Aorta (tissue), 5 donors: Measurements from ENCODE around the gene GPR146. TPM values are rescaled to one million over a fixed set of nuclear protein-coding genes. Genes with fewer than 3 reads are reported as not detected.

Source experiments
- ATAC-seq: fragments of 200-7000 bp; cut with Tn5 transposase; one replicate; pipeline ENCODE4 v1.9.1; 2022; ENCODE audit warnings: moderate library complexity; ENCODE audit not compliant: low FRiP score
- DNase-seq, 2 donors: peaks; one replicate each; pipeline ENCODE4 v3.0.0-alpha.2; 2020
- H3K27ac ChIP-seq, 2 donors: one replicate each; pipeline ENCODE4 v1.5.1; 2013; ENCODE audit warnings: low read length in 2 of 2, mild to moderate bottlenecking in 2 of 2, moderate library complexity in 2 of 2, control low read depth in 1 of 2, inconsistent platforms in 1 of 2, low read depth in 1 of 2
- H3K27me3 ChIP-seq, 2 donors: one replicate each; pipeline ENCODE4 v1.6.1; 2013; ENCODE audit warnings: control low read depth in 1 of 2, low read length in 1 of 2, mild to moderate bottlenecking in 1 of 2, moderate library complexity in 1 of 2; ENCODE audit not compliant: insufficient read depth in 2 of 2, control insufficient read depth in 1 of 2
- H3K36me3 ChIP-seq, 2 donors: one replicate each; pipeline ENCODE4 v1.6.1; 2013; ENCODE audit warnings: control low read depth in 1 of 2, low read length in 1 of 2, mild to moderate bottlenecking in 1 of 2; ENCODE audit not compliant: insufficient read depth in 2 of 2, control insufficient read depth in 1 of 2
- H3K4me1 ChIP-seq, 2 donors: one replicate each; pipeline ENCODE4 v1.6.1; 2013; ENCODE audit warnings: low read length in 2 of 2, control low read depth in 1 of 2, mild to moderate bottlenecking in 1 of 2, moderate library complexity in 1 of 2; ENCODE audit not compliant: insufficient read depth in 2 of 2, control insufficient read depth in 1 of 2
- H3K4me3 ChIP-seq, 2 donors: one replicate each; pipeline ENCODE4 v1.5.1; 2013; ENCODE audit warnings: low read length in 2 of 2, control low read depth in 1 of 2, mild to moderate bottlenecking in 1 of 2
- H3K9me3 ChIP-seq: one replicate; pipeline ENCODE4 v1.6.1; 2013; ENCODE audit warnings: mild to moderate bottlenecking, low read length; ENCODE audit not compliant: control insufficient read depth
- WGBS, 2 donors: extraction: QIAGEN DNeasy Blood & Tissue Kit; methylation state at CpG; one replicate each; pipeline ENCODE4 v1.1.7; 2013; 5-methylcytosine and 5-hydroxymethylcytosine counted together
- intact Hi-C, 2 donors: fragments of 100-400 bp; cut with DNase I; formaldehyde crosslinking; loops; one replicate each; pipeline versions ENCODE4 v1.14.2 to v1.15.0; 2022
- polyA plus RNA-seq, 2 donors: library from polyadenylated mRNA; stranded (reverse); fragments of 200-250 nt; gene quantifications; one replicate each; pipeline ENCODE4 v1.2.3, GENCODE V29; 2013
- total RNA-seq, 2 donors: library from RNA; stranded (reverse); fragmentation: NEBNext Ultra II Directional; extraction: Animal tissue kit (Norgen Biotek cat#: 25700); gene quantifications; one replicate each; pipeline ENCODE4 v1.2.1, GENCODE V29; 2021
- donor health status: healthy with polysubstance abuse.
- donor health status: Bipolar disorder and iron deficiency.
- donor health status: DM: no; HTN: no; CAD: no.
- donor health status: DM: no; HTN: no; CAD: no.
- donor health status: DM: yes; HTN: yes; CAD: no.

GPR146 gene
- total and polyA plus RNA-seq, 4 donors = 2.2 to 44.2 (median 10.4) TPM

GRCh38 chr7:1101563-1102431 is 57.5 kb downstream of the GPR146 start:
- Histone ChIP-seq H3K27me3 (no peaks in the 10 kb centered on the region), H3K4me1 (no peaks in the 10 kb centered on the region), H3K27ac (no peak overlapping the region), H3K9me3 (no peaks in the 10 kb centered on the region), H3K4me3 (no peak overlapping the region), H3K36me3 (no peaks in the 10 kb centered on the region)
- ATAC-seq (peak; percentile 42), DNase-seq (peak in 1 of 2 donors; percentile 67)
- WGBS, 2 donors = 38 to 42% methylated on average over 47 of the region's 47 CpGs
- intact Hi-C loops = no loop called here

- ATAC-seq (no peak), DNase-seq (no peak)
- WGBS, 2 donors = 91 to 93% methylated on average over 34 of the region's 34 CpGs
Measured at GRCh38 chr7:1103009-1103788, 58.9 kb downstream of the GPR146 start.

GRCh38 chr7:1103789-1104515 is 59.6 kb downstream of the GPR146 start:
- intact Hi-C loops = no loop called here
- 94 to 96% methylated on average over 21 of the region's 21 CpGs for WGBS, 2 donors

More at GRCh38 chr7:1103009-1103788, 58.9 kb downstream of the GPR146 start:
- intact Hi-C loops = no loop called here
- Histone ChIP-seq H3K36me3 (no peaks in the 10 kb centered on the region), H3K27ac (no peak overlapping the region), H3K27me3 (no peaks in the 10 kb centered on the region), H3K9me3 (no peaks in the 10 kb centered on the region), H3K4me3 (no peak overlapping the region), H3K4me1 (no peaks in the 10 kb centered on the region)

GRCh38 chr7:1104516-1105179 is 60.3 kb downstream of the GPR146 start:
- no peaks in the 10 kb centered on the region for H3K4me1 ChIP-seq
- no peak overlapping the region for H3K27ac ChIP-seq
- DNase-seq (no peak), ATAC-seq (no peak)
- H3K9me3 ChIP-seq = no peaks in the 10 kb centered on the region
- 95 to 96% methylated on average over 13 of the region's 13 CpGs for WGBS, 2 donors
- H3K27me3 ChIP-seq = no peaks in the 10 kb centered on the region
- H3K36me3 ChIP-seq = no peaks in the 10 kb centered on the region
- no peak overlapping the region for H3K4me3 ChIP-seq
- intact Hi-C loops = no loop called here

More at GRCh38 chr7:1103789-1104515, 59.6 kb downstream of the GPR146 start:
- DNase-seq (no peak), ATAC-seq (no peak)
- Histone ChIP-seq H3K9me3 (no peaks in the 10 kb centered on the region), H3K4me1 (no peaks in the 10 kb centered on the region), H3K4me3 (no peak overlapping the region), H3K27ac (no peak overlapping the region), H3K27me3 (no peaks in the 10 kb centered on the region), H3K36me3 (no peaks in the 10 kb centered on the region)

- no peak overlapping the region for H3K4me3 ChIP-seq
- no peaks in the 10 kb centered on the region for H3K4me1 ChIP-seq
- ATAC-seq (no peak), DNase-seq (no peak)
- no peak overlapping the region for H3K27ac ChIP-seq
- no peaks in the 10 kb centered on the region for H3K27me3 ChIP-seq
- no peaks in the 10 kb centered on the region for H3K36me3 ChIP-seq
- WGBS, 2 donors = 94 to 96% methylated on average over 11 of the region's 11 CpGs
- H3K9me3 ChIP-seq = no peaks in the 10 kb centered on the region
- intact Hi-C loops = no loop called here
Measured at GRCh38 chr7:1105189-1105588, 60.8 kb downstream of the GPR146 start.

- Histone ChIP-seq H3K4me1 (no peaks in the 10 kb centered on the region), H3K4me3 (no peak overlapping the region), H3K27me3 (no peaks in the 10 kb centered on the region), H3K36me3 (no peaks in the 10 kb centered on the region), H3K9me3 (no peaks in the 10 kb centered on the region), H3K27ac (no peak overlapping the region)
- WGBS, 2 donors = 93% methylated on average over 27 of the region's 27 CpGs
- no peak for ATAC-seq
- DNase-seq = peak in 1 of 2 donors; percentile 34
- intact Hi-C loops = no loop called here
Measured at GRCh38 chr7:1106063-1106792, 61.9 kb downstream of the GPR146 start.

GRCh38 chr7:1106793-1107421 is 62.6 kb downstream of the GPR146 start:
- Histone ChIP-seq H3K36me3 (no peaks in the 10 kb centered on the region), H3K27ac (no peak overlapping the region), H3K4me1 (no peaks in the 10 kb centered on the region), H3K27me3 (no peaks in the 10 kb centered on the region), H3K4me3 (no peak overlapping the region), H3K9me3 (no peaks in the 10 kb centered on the region)
- intact Hi-C loops = no loop called here
- peak; percentile 28 to 71 for DNase-seq
- no peak for ATAC-seq
- 91 to 94% methylated on average over 20 of the region's 20 CpGs for WGBS, 2 donors
